Measurements from ENCODE around the gene TRIM21.

DNA sequence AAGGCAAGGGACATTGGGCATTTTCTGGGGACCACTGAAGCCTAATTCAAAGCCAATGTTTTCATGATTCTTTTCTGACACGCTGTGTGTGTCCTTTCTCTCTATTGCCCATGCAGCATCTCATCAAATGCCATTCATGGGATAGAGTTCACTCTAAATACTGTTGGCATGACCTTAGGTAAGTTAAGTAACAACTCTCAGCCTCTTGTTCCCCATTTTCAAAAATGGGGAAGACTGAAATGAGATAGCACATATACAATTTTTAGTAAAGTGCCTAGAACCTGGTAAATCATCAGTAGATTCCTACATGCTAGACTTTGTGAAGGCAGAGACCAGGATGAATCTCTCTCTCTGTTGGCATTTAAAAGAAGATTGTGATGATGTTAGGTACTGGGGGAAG lies 42.9 kb upstream of the TRIM21 start:
- TF ChIP-seq, protein P1, sequence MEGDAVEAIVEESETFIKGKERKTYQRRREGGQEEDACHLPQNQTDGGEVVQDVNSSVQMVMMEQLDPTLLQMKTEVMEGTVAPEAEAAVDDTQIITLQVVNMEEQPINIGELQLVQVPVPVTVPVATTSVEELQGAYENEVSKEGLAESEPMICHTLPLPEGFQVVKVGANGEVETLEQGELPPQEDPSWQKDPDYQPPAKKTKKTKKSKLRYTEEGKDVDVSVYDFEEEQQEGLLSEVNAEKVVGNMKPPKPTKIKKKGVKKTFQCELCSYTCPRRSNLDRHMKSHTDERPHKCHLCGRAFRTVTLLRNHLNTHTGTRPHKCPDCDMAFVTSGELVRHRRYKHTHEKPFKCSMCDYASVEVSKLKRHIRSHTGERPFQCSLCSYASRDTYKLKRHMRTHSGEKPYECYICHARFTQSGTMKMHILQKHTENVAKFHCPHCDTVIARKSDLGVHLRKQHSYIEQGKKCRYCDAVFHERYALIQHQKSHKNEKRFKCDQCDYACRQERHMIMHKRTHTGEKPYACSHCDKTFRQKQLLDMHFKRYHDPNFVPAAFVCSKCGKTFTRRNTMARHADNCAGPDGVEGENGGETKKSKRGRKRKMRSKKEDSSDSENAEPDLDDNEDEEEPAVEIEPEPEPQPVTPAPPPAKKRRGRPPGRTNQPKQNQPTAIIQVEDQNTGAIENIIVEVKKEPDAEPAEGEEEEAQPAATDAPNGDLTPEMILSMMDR (IDR thresholded peaks at IDR 0.05): no peak
- no peak for TF ChIP-seq POLR2A (IDR thresholded peaks at IDR 0.05; ENCODE audit: low read depth)
